Pons (tissue), 1 donor: ENCODE data around the gene CPB1.

Experiments used
- DNase-seq: peaks from one replicate; pipeline ENCODE4 v3.0.0-alpha.2; 2016; ENCODE audit warnings: low spot score

The CPB1 gene

GRCh38 chr3:148883163-148883562 is 55.6 kb downstream of the CPB1 start:
- no peak for DNase-seq

- no peak for DNase-seq
These were observed 56.6 kb downstream of the CPB1 start for GRCh38 chr3:148884261-148884660.

- no peak for DNase-seq
These were observed 62.2 kb downstream of the CPB1 start for GRCh38 chr3:148889828-148890227.

- DNase-seq, result no peak
These were observed 68.5 kb downstream of the CPB1 start for GRCh38 chr3:148896062-148896461.

GRCh38 chr3:148901987-148902791 is 74.6 kb downstream of the CPB1 start:
- DNase-seq, result no peak

- no peak for DNase-seq
These were observed 75.4 kb downstream of the CPB1 start for GRCh38 chr3:148903022-148903442.

- no peak for DNase-seq
These were observed 76.3 kb downstream of the CPB1 start for GRCh38 chr3:148903941-148904340.

GRCh38 chr3:148906667-148907066 is 79.1 kb downstream of the CPB1 start:
- DNase-seq, result no peak
